GM18520 (cell line): Measurements from ENCODE around the gene PIGC.
"Not testable (repeated sequence)": the region's sequence is repeated elsewhere in the genome, so short reads cannot be mapped to it uniquely, and the experiment has no call there.

Source experiments
- ATAC-seq: cut with Tn5 transposase; IDR thresholded peaks from one replicate; pipeline ENCODE4 v1.9.1; 2021; ENCODE audit not compliant: unreplicated experiment

PIGC gene

DNA sequence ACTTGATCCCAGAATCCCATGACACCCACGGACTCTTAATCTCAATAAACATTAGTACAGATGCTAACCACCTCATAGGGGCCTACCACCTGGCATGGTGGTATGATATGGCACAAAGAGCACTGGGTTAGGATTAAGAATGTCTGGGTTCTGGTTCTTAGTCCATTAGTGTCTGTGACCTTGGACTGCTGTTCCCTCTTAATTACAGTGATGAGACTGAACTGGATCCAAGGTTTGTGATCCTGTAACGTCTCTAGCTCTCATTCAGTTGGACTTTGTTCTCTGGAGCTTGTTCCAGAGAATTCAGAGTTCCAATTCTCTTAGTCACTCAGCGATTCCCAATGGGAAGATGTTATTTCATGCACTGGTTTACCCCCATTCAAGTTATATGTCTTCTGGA, 23.6 kb upstream of the PIGC start:
- ATAC-seq, result no peak

DNA sequence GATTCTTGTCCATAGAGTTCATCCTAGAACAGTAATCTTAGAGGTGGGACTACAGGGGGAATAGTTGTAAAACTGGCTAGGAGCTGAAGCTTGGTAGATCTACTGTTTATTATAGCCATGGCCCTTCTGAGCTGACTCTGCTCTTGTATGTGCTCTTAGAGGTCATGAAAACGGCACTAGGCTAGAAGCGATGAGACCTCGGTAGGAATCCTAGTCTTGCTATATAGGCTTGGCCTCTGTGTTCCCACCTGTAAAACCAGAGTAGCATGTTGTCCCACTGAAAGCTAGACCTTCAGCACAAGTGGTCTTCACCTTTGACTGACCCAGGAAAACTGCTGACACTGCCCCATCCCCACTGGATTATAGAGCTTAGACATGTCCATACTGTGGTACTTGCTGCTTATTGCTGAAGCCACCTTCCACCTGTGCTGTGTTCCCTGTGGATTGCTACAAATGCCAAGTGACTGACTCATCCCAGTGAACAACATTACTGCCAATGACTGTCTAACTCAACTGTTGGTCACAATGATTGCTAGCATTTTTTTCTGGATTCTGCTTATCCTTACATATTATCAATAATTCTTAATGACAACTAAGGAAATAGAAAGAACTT, 23.0 kb upstream of the PIGC start:
- no peak for ATAC-seq

DNA sequence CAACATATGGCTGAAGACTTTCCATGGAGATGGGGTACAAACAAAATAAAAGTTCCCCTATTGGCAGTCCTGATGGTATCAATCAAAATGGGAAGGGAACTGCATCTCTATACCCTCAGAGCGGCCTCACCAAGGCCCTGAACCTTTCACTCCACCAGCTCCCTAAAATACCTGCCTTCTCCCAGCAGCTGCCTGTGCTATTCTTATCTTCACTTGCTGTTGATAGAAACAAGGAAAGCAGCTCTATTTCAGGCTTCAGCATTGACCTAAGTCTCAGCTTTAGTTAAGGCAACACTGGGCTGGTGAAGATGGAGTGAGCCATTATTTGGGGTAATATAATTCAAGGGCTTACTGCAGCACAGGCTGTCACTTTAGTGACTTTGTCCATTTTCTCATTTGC, 21.7 kb upstream of the PIGC start:
- ATAC-seq, result no peak

DNA sequence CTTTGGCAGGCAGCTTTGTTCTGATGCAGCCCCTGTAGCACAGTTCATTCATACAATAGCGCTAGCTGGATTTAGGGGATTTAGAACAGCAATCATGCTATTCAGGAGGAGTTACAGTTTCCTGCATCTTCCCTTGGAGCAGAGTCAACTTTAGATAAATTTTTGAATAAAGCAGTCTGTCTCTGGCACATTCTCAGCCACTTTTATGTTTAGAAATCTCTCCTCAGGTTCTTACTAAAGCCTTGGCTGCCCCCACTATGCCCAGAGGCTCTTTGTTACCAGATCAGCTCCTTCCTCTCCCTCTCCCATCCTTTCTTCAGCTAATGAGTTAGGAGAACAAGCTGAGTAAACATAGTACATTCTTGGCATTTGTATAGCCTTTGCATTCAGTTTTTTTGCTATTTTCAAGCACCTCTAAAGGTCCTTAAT, 17.0 kb upstream of the PIGC start:
- ATAC-seq, result no peak

DNA sequence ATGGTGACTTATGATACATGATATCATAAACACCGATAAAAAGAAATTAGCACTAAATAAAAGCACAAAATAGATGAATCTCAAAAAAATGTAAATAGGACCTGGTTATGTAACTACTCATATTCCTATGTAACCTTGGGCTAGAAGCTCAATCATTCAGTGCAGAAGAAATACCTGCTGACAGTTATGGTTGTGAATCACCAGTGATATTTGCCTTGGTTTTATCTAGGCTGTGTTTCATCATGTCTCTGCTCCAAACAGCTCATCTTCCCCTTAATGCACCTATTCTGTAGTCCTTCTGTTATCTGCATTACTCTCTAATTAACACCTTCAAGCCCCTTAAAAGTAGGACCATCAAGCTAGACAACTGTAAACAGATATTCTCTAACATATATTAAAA, 16.3 kb upstream of the PIGC start:
- ATAC-seq, result no peak

DNA sequence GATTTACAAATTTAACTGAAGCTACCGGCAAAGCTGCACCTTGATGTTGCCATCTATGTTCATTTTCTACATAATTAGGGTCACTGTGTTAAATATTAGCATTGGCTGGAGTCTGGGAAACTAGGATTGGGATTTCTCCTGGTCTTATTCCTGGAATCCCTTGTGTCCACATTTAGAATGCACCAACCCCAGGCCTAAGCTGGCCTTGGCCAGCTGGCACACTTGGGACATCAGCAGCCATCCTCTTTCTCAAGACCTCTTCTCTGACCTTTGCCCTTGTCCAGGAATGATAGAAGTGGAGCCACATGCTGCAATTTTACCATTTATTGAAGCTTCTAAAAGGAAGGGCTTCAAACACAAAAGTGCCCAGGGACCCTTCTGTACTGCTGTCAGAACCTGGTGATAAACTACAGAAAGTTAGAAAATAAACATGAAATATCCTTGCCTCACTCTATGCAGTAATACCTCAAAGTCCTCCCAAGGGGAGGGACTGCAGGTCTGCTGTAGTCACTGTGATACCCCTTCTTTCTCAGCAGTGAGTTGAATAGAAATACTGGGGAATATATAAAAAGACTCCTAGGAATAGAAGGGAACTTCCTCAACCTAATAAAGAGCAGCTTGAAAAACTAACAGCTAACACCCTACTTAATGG, 13.7 kb upstream of the PIGC start:
- no peak for ATAC-seq

DNA sequence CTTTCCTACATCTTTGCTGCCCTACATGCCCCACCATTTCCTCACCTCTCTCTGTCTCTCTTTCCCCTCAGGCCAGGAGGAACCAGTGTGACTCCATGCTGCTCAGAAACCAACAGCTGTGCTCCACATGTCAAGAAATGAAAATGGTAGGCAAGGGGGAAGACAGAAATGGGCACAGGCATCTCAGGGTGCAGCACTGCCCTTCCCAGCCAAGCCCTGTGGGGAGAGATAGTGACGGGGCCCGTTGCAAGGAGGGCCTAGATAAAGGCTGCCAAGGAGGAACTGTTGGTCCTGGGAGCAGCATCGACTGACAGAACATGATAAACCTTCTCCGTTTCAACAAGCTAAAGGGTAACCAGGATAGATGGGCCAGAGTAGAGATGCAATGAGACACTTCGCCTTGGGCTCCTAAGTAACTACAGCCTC, 12.5 kb upstream of the PIGC start:
- no peak for ATAC-seq

DNA sequence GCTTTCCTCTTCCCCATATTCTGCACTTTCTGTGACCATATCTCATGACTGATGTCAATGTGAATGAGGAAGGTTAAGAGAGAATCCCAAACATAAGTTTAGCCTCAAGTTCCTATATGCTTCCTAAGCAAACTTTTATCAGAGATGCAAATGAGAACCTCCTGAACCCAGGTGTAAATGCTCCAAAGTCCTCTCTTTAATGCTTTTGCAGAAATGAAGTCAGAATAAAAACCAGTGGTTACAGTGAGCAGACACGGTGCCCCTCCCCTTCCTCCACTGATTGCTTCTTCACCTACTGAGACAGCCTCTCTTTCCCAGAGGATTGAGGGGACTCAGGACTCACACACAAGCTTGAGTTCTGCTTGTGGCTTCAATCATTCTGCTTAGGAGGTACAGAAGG, 11.6 kb upstream of the PIGC start:
- ATAC-seq, result no peak

DNA sequence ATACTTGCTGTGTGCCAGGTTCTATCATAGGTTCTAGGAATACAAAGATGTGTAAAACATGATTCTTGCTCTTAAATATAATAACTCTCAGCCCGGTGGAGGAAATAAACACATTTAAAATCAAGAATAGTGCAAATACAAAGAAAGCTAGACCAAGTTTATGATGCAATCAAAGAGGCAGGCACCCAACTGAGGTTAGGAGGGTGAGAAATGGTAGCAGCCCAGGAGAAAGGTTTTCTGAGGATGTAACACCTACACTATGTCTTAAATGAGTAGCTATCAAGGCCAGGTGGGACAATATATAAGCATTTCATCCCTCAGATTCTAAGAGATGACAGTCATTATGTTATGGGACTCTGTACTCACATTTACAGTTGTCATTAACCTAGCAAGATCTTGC, 9.7 kb upstream of the PIGC start:
- ATAC-seq, result no peak

DNA sequence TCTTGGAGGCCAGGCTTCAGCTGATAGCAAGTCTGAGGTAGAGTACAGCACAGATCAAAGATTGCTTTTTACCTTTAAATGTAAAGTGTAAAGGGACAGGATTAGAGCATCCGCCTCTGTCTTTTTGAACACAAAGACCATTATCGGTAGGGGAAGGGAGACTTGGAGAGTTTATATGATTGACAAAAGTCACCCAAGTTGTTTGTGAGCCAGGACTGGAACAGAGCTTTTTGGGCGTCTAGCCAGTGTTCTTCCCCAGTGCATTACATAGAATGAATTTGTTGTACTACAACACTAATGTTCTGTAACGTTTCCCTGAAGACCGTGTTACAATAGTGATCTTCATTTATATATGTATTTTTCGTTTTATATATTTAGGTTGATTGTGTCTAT, 9.3 kb upstream of the PIGC start:
- ATAC-seq, result no peak

DNA sequence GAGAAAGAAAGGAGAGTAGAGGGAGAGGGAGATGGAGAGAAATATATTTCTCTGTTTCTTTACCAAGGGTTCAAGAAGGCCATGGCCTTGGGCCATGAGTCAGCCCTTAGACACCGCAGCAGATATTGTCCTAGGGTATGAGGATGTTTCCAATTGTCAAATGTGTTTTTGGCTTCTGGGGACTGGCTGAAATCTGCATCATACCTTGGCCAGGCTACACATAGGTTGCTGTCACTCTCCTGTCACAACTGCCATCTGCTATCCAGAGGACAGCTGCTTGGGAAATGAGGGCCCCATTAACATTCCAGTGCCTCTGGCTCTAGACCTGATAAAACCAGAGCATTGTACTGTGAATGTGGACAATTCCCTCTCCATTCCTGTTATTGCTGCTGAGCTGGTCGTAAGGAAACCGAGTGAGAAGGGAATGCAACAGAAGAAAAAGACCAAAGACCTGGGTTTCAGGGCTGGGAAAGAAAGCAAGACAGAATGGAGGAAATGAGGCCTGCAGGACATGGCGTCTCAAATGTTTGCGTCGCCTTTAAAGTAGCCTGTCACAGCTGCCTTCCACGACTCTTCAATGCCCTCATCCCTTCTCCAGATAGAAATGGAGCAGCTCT, 8.8 kb upstream of the PIGC start:
- no peak for ATAC-seq

DNA sequence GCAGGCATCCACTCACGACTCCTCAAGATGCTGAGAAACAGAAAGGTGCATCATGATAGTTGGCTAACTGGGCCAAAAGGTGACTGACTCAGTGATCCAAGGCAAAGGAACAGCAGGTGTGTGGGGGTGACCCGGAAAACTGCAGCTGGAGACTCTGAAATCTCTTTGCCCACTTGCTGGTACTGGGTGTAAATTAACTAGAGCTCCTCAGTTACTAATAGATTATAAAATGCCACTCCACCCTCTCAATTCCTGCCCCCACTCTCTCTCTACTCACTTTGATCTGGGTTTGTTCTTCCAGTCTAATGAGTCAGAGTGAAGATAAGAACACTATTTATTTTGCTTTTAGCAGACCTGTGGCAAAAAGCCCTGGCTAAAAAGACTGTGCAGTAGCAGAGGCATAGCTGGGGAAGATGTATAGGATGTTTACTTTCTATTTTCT, 7.2 kb upstream of the PIGC start:
- ATAC-seq, result no peak

DNA sequence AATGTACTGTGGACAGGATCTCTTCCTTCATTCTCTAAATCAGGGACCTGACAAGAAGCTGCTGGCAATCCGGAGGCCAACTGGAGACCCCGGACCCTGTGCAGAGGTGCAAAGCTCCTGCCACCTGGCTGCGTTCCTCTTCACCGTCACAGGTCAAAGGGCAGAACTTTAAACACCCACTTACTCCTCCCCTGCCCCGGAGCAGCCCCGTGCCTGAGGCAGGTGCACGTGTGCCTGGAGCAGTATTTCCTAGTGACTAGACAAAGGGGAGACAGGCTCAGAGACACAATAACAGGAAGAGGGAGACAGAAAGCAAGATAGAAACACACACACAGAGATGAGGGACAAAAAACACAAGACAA, 6.6 kb upstream of the PIGC start:
- ATAC-seq, result no peak

DNA sequence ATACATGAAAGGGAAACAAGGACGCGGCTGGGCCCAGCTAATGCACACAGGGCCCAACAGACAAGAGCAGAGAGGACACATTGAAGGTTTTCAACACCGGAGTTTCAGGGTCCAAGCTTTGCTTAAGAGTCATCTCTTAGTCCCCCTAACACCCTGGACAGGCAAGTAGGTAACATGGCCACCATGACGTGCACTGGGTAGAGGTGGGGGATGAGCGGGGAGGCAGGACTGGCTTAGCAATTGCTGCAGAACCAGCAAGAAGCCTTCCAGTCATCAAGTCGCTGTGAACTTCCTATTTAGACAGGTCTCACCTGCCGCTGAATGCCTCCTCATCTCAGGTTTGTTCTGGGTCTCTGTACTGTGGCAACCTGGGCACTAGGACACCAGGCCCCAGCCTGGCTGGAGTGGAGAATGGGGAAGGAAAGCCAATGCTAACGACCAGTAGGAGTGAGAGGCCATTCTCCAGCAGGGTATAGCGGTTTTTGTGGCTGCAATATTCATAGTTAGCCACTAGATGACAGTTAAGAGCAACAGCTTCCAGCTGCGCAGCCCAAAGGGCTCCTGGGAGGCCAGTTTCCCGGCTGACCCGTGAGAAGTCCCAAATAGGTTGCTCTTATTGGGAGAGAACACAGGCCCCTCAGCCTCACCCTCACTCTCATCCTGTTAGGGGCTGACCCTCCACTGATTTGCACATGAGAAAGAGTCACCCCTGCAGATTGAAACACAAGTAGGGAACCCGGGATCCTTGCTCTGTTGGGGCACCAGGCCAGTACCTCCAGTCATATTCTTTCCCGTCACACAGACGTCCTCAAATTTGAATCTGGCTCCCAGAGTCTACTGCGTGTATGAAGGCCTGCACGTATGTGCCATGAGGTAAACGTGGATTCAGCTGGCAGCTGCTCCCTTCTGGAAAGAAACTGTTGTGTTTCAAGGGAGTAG, 6.0 kb upstream of the PIGC start:
- ATAC-seq, result peak; percentile 82

DNA sequence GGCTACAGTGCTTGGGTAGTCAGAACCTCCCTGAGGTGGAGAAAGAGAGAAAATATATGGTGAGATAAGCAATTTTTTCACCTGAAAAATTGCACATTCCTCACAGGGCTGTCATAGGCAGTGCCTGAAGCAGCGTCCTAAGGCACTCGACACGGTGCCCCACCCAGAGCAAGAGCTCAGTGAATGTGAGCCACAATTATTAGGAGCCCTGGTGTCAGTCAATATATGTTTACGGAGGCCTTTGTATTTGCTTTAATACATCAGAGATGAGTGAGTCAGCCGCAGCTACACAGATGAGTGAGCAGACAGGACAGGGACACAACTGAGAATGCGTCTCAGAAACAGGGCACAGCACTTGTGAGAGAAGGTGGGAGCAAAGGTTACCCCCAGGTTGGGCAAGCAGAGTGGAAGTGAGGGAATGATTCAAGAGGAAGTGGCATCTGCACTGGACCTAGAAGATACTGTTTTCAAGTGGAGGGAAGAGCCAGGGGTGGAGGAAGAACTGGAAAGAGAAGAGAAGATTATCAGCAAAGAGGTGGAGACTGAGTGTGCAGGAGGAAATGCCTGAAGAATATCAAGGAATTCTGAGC, 5.2 kb upstream of the PIGC start:
- no peak for ATAC-seq

DNA sequence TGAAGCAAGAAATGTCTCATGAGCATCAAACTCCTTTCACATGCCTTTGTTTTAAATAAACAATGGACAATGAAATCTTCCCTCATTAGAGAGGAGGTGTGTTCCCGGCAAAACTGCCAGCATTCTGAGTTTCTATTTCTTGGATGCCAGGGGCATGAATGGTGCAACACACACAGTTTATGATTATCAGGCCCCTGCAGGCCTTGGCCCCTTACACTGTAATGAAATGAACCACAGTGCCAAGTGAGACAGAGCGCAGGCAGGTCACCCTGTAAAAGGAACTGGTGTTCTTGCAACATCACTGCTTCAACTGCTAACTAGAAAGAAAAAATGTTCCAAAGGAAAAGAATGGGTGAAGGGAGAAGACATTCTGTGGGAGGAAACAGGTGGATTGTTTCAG, 3.8 kb upstream of the PIGC start:
- no peak for ATAC-seq

DNA sequence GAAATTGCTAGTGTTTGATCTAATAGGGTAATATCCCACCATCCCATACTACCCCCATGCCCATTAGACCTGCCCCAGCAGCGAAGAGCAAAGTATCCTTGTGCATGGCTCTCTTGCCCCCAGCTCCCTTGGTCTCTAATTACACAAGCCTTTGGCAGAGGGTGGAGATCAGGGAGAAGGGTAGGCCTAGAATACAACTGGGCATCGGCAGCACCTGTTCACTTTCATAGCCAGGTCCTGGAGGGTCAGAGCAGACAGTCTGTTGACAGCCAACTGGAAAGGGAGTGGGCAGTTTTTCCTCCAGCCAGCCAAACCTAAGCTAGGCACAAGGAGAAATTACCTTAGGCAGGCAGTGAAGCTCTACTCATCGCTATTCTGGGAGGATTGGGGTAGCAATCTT, 2.7 kb upstream of the PIGC start:
- ATAC-seq, result no peak

DNA sequence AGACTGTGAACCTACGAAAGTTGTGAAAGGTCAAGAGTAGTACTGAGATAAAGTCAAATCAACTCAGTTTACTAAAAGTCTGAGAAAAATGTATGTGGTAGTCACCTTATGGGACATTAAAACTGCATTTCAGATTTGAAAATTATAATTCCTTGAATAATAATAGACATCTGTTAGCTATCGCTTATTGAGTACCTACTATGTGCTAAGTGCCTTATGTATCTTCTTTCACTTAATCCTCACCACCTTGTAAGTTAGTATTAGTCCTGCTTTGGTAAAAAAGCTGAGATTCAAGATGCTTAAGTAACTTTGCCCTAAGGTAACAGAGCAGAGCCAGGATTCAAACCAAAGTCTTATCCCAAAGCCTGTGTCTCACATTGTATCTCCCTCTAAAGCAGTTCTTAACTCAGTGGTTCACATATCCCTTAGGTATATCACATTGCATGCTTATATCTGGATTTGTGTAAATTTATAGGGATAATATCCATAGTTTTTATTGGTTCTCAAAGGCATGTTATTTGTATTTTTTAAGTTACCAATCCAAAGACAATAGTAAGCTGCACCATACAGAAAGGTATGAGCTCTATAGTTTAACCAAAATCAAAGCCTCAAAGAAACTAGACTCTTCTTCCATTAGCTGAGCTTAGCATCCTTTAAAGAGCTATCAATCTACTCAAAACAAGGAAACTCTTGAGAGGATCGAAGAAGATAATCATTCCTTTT, 865 bp downstream of the PIGC start:
- ATAC-seq, result no peak

DNA sequence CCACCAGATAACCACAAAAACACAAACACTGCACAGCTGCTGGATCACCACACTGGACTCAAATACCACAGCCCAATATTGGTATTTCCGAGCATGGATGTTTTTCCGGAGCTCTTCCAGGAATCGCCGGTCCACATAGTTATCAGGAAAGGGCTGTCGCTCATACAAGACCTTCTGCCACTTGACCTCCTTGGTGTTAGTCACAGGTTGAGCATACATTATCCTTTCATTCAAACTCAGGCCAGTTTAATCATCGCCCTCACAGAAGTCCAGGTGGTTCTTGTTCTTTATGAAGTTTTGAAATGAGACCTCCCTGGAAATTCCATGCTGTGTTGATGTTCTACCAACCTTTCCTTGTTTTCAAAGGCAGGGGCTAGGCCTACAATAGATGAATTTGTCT, 1.5 kb downstream of the PIGC start:
- ATAC-seq, result no peak

DNA sequence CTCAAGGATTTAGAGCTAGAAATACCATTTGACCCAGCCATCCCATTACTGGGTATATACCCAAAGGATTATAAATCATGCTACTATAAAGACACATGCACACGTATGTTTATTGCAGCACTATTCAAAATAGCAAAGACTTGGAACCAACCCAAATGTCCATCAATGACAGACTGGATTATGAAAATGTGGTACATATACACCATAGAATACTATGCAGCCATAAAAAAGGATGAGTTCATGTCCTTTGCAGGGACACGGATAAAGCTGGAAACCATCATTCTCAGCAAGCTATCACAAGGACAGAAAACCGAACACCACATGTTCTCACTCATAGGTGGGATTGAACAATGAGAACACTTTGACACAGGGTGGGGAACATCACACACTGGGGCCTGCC, 6.7 kb downstream of the PIGC start:
- not testable (repeated sequence) for ATAC-seq
